Measurements from ENCODE around the gene FAM117A. TPM values are rescaled to one million over a fixed set of nuclear protein-coding genes. Genes with fewer than 3 reads are reported as not detected.

FAM117A gene
- total RNA-seq, 1 experiment from 2014 or later: 10.1 TPM

GRCh38 chr17:49708515-49709183 is 55.3 kb downstream of the FAM117A start:
- BruUV-seq (replicated peaks): TSS peak; percentile 48
- Histone ChIP-seq H3K9me3 (ENCODE audit: low read depth, low read length, poor library complexity, severe bottlenecking) (no peaks in the 10 kb centered on the region), H3K4me1 (ENCODE audit: insufficient read depth, low read length, poor library complexity, severe bottlenecking) (peaks cover 8% of the 10 kb centered on the region), H3K27ac (ENCODE audit: low read depth, low read length, poor library complexity, severe bottlenecking) (peak overlapping the region; percentile 98), H3K27me3 (replicated peaks; ENCODE audit: insufficient read depth, low read depth, low read length, poor library complexity) (no peaks in the 10 kb centered on the region), H3K4me3 (ENCODE audit: low read depth, low read length, poor library complexity, severe bottlenecking) (peak overlapping the region; percentile 91), H3K36me3 (ENCODE audit: insufficient read depth, low read length, poor library complexity, severe bottlenecking) (peaks cover 22% of the 10 kb centered on the region)
- TF ChIP-seq CTCF (conservative IDR thresholded peaks at IDR 0.05; ENCODE audit: low read depth, low read length) (peak; percentile 0; the same call in 1 of the 2 replicates), EZH2 (IDR thresholded peaks at IDR 0.05; ENCODE audit: borderline replicate concordance, low read depth, low read length, poor library complexity, severe bottlenecking) (no peak)
- intact Hi-C loops (cut with micrococcal nuclease; ENCODE audit: unreplicated experiment): loop anchor here (2.0 to 5.0 kb wide), 2 partner anchors 56 to 144 kb away; partner anchors contain the start of gene FAM117A
- CTCF ChIA-PET: interaction anchor here (1.1 to 2.7 kb wide), 4 partner anchors 12 to 151 kb away, joined by 3 to 15 read pairs (median 4); no protein-coding TSS in a partner anchor
- POLR2A ChIA-PET (ENCODE audit: low non-redundant PET): interaction anchor here (1.1 to 1.4 kb wide), 2 partner anchors 33 to 56 kb away, joined by 5 to 7 read pairs; partner anchors contain the start of gene FAM117A
- no peak for DNase-seq (ENCODE audit: low spot score)

- peak; percentile 99 for DNase-seq (ENCODE audit: low spot score)
- intact Hi-C loops (cut with micrococcal nuclease; ENCODE audit: unreplicated experiment): loop anchor here (2.0 to 5.0 kb wide), 2 partner anchors 57 to 144 kb away; partner anchors contain the start of gene FAM117A
- ChIA-PET CTCF (interaction anchor here (1.1 to 2.7 kb wide), 4 partner anchors 11 to 150 kb away, joined by 3 to 15 read pairs (median 4); no protein-coding TSS in a partner anchor), POLR2A (ENCODE audit: low non-redundant PET) (interaction anchor here (0.5 to 1.4 kb wide), 3 partner anchors 34 to 56 kb away, joined by 5 to 8 read pairs (median 7); partner anchors contain the start of gene FAM117A)
- peak within 1 kb of the TSS; percentile 91 for H3K4me3 ChIP-seq (ENCODE audit: low read depth, low read length, poor library complexity, severe bottlenecking)
- H3K4me1 ChIP-seq (ENCODE audit: insufficient read depth, low read length, poor library complexity, severe bottlenecking): peaks cover 8% of the 10 kb centered on the region
- H3K27ac ChIP-seq (ENCODE audit: low read depth, low read length, poor library complexity, severe bottlenecking): peak within 1 kb of the TSS; percentile 98
- peaks cover 30% of the 10 kb centered on the region for H3K36me3 ChIP-seq (ENCODE audit: insufficient read depth, low read length, poor library complexity, severe bottlenecking)
- peak; percentile 93 for TF ChIP-seq CTCF (conservative IDR thresholded peaks at IDR 0.05; ENCODE audit: low read depth, low read length)
- no peak for TF ChIP-seq EZH2 (IDR thresholded peaks at IDR 0.05; ENCODE audit: borderline replicate concordance, low read depth, low read length, poor library complexity, severe bottlenecking)
- no peaks in the 10 kb centered on the region for H3K9me3 ChIP-seq (ENCODE audit: low read depth, low read length, poor library complexity, severe bottlenecking)
- H3K27me3 ChIP-seq (replicated peaks; ENCODE audit: insufficient read depth, low read depth, low read length, poor library complexity): no peaks in the 10 kb centered on the region
- BruUV-seq (replicated peaks): no TSS peak
Observed at GRCh38 chr17:49707608-49708514, 56.1 kb downstream of the FAM117A start, which contains the start of gene SLC35B1. Gene SLC35B1, minus strand, starts transcription at chr17:49707964. Its CDS starts 131 bp downstream, at chr17:49707833.

GRCh38 chr17:49707246-49707607 is 56.7 kb downstream of the FAM117A start:
- Histone ChIP-seq H3K9me3 (ENCODE audit: low read depth, low read length, poor library complexity, severe bottlenecking) (no peaks in the 10 kb centered on the region), H3K36me3 (ENCODE audit: insufficient read depth, low read length, poor library complexity, severe bottlenecking) (peaks cover 36% of the 10 kb centered on the region), H3K27me3 (replicated peaks; ENCODE audit: insufficient read depth, low read depth, low read length, poor library complexity) (no peaks in the 10 kb centered on the region), H3K4me3 (ENCODE audit: low read depth, low read length, poor library complexity, severe bottlenecking) (peak overlapping the region; percentile 91), H3K4me1 (ENCODE audit: insufficient read depth, low read length, poor library complexity, severe bottlenecking) (peaks cover 8% of the 10 kb centered on the region), H3K27ac (ENCODE audit: low read depth, low read length, poor library complexity, severe bottlenecking) (peak overlapping the region; percentile 98)
- peak; percentile 28 for DNase-seq (ENCODE audit: low spot score)
- POLR2A ChIA-PET (ENCODE audit: low non-redundant PET): interaction anchor here (0.5 kb wide), 1 partner anchor 57 kb away, joined by 8 read pairs; the partner anchor contains the start of gene FAM117A
- no TSS peak for BruUV-seq (replicated peaks)
- intact Hi-C loops (cut with micrococcal nuclease; ENCODE audit: unreplicated experiment): loop anchor here (5.0 kb wide), 1 partner anchor 145 kb away; no protein-coding TSS in a partner anchor
- CTCF ChIA-PET: interaction anchor here (0.6 to 2.7 kb wide), 2 partner anchors 30 to 139 kb away, joined by 6 to 15 read pairs; no protein-coding TSS in a partner anchor
- no peak for TF ChIP-seq EZH2 (IDR thresholded peaks at IDR 0.05; ENCODE audit: borderline replicate concordance, low read depth, low read length, poor library complexity, severe bottlenecking)
